Measurements from ENCODE around the gene CARD6.
A peak's percentile ranks its signal among the peaks of the same experiment; 100 is the strongest.

The CARD6 gene

GRCh38 chr5:40833712-40834229, 7.4 kb upstream of the CARD6 start:
- no peak for ATAC-seq
- TF ChIP-seq ESRRG (CRISPR knock-in tag; IDR thresholded peaks at IDR 0.05) (no peak), RARB (CRISPR knock-in tag; IDR thresholded peaks at IDR 0.05) (no peak), PATZ1 (CRISPR knock-in tag; IDR thresholded peaks at IDR 0.05; ENCODE audit: borderline replicate concordance) (no peak), ZFP30 (CRISPR knock-in tag; IDR thresholded peaks at IDR 0.05) (no peak), ZFP3 (CRISPR knock-in tag; IDR thresholded peaks at IDR 0.05) (no peak), GLIS3 (CRISPR knock-in tag; IDR thresholded peaks at IDR 0.05) (no peak), OSR1 (CRISPR knock-in tag; IDR thresholded peaks at IDR 0.05) (no peak), ISL1 (CRISPR knock-in tag; IDR thresholded peaks at IDR 0.05) (no peak), ARNTL (CRISPR knock-in tag; IDR thresholded peaks at IDR 0.05; ENCODE audit: borderline replicate concordance, low read depth) (no peak)

GRCh38 chr5:40834391-40834848, 6.7 kb upstream of the CARD6 start:
- no peak for ATAC-seq

GRCh38 chr5:40834849-40835787, 6.0 kb upstream of the CARD6 start, which contains the start of gene RPL37:
RPL37 (minus strand) TSS chr5:40835222; CDS start chr5:40835185, 37 bp downstream.
- ATAC-seq = peak; percentile 98
- TF ChIP-seq ZFP3 (CRISPR knock-in tag; IDR thresholded peaks at IDR 0.05) = peak; percentile 74
- peak; percentile 6; the same call in 1 of the 2 replicates for TF ChIP-seq TOX (CRISPR knock-in tag; IDR thresholded peaks at IDR 0.05; ENCODE audit: borderline replicate concordance)
- TF ChIP-seq ZNF8 (CRISPR knock-in tag; IDR thresholded peaks at IDR 0.05) = peak; percentile 27; the same call in 1 of the 2 replicates
- TF ChIP-seq PPARA (CRISPR knock-in tag; IDR thresholded peaks at IDR 0.05; ENCODE audit: borderline replicate concordance) = no peak
- no peak for TF ChIP-seq CSDC2 (CRISPR knock-in tag; IDR thresholded peaks at IDR 0.05)
- no peak for TF ChIP-seq TSHZ2 (CRISPR knock-in tag; IDR thresholded peaks at IDR 0.05)
- 0 out of 2 replicates have a peak, but pooled peaks have one; percentile 33 for TF ChIP-seq CSRNP3 (CRISPR knock-in tag; IDR thresholded peaks at IDR 0.05)
- TF ChIP-seq BACH2 (CRISPR knock-in tag; IDR thresholded peaks at IDR 0.05; ENCODE audit: borderline replicate concordance) = no peak
- TF ChIP-seq CREB5 (CRISPR knock-in tag; IDR thresholded peaks at IDR 0.05; ENCODE audit: low read depth) = peak; percentile 19; the same call in 1 of the 2 replicates
- no peak for TF ChIP-seq ISL1 (CRISPR knock-in tag; IDR thresholded peaks at IDR 0.05)
- no peak for TF ChIP-seq SNAI2 (CRISPR knock-in tag; IDR thresholded peaks at IDR 0.05)
- 0 out of 2 replicates have a peak, but pooled peaks have one; percentile 5 for TF ChIP-seq ZNF70 (CRISPR knock-in tag; IDR thresholded peaks at IDR 0.05)
- no peak for TF ChIP-seq ZNF565 (CRISPR knock-in tag; conservative IDR thresholded peaks at IDR 0.05; ENCODE audit: low read depth)
- TF ChIP-seq POU6F1 (CRISPR knock-in tag; IDR thresholded peaks at IDR 0.05; ENCODE audit: borderline replicate concordance, low read depth) = peak; percentile 84; the same call in 1 of the 2 replicates
- peak; percentile 55; the same call in 1 of the 2 replicates for TF ChIP-seq ESRRG (CRISPR knock-in tag; IDR thresholded peaks at IDR 0.05)

More at GRCh38 chr5:40834391-40834848, 6.7 kb upstream of the CARD6 start:
- TF ChIP-seq POU6F1 (CRISPR knock-in tag; IDR thresholded peaks at IDR 0.05; ENCODE audit: borderline replicate concordance, low read depth) (no peak), ARNTL (CRISPR knock-in tag; IDR thresholded peaks at IDR 0.05; ENCODE audit: borderline replicate concordance, low read depth) (no peak), SNAI2 (CRISPR knock-in tag; IDR thresholded peaks at IDR 0.05) (no peak), PPARA (CRISPR knock-in tag; IDR thresholded peaks at IDR 0.05; ENCODE audit: borderline replicate concordance) (no peak), CSDC2 (CRISPR knock-in tag; IDR thresholded peaks at IDR 0.05) (no peak), TCF4 (CRISPR knock-in tag; IDR thresholded peaks at IDR 0.05; ENCODE audit: borderline replicate concordance) (no peak), ZNF8 (CRISPR knock-in tag; IDR thresholded peaks at IDR 0.05) (no peak)

All from SK-N-SH treated with all-trans-retinoic acid at 6 μM for 48 hours (cell line).